Glutamatergic neuron (in vitro differentiated cells): ENCODE results near the gene PIP5KL1. TPM values are rescaled to one million over a fixed set of nuclear protein-coding genes. Genes with fewer than 3 reads are reported as not detected.

Source experiments
- DNase-seq: peaks from one replicate; pipeline ENCODE4 v3.0.0; 2022
- H3K27ac Mint-ChIP-seq: one replicate; pipeline ENCODE4 v1.8.0; 2020; ENCODE audit warnings: mild to moderate bottlenecking, mixed read lengths, inconsistent platforms; ENCODE audit not compliant: unreplicated experiment
- H3K27me3 Mint-ChIP-seq: one replicate; pipeline ENCODE4 v1.8.0; 2020; ENCODE audit warnings: mild to moderate bottlenecking, moderate library complexity, mixed read lengths, inconsistent platforms; ENCODE audit not compliant: unreplicated experiment
- H3K36me3 Mint-ChIP-seq: one replicate; pipeline ENCODE4 v1.8.0; 2020; ENCODE audit warnings: mild to moderate bottlenecking, mixed read lengths, inconsistent platforms; ENCODE audit not compliant: unreplicated experiment
- H3K4me1 Mint-ChIP-seq: one replicate; pipeline ENCODE4 v1.8.0; 2020; ENCODE audit warnings: mild to moderate bottlenecking, low read depth, mixed read lengths, inconsistent platforms; ENCODE audit not compliant: unreplicated experiment
- H3K4me3 Mint-ChIP-seq: one replicate; pipeline ENCODE4 v1.8.0; 2020; ENCODE audit warnings: mild to moderate bottlenecking, mixed read lengths, inconsistent platforms; ENCODE audit not compliant: unreplicated experiment
- H3K9me3 Mint-ChIP-seq: one replicate; pipeline ENCODE4 v1.8.0; 2020; ENCODE audit warnings: mild to moderate bottlenecking, moderate library complexity, mixed read lengths, inconsistent platforms; ENCODE audit not compliant: unreplicated experiment
- CTCF ChIP-seq: fragments of 200-600 bp; sonication (generic); IDR thresholded peaks from one replicate; pipeline ENCODE4 v1.5.0; 2021; ENCODE audit not compliant: partially characterized antibody, unreplicated experiment
- total RNA-seq: library from RNA; stranded (reverse); fragmentation: NEBNext Ultra II Directional; extraction: Animal tissue kit (Norgen Biotek cat#: 25700); gene quantifications from one replicate; pipeline ENCODE4 v1.2.1, GENCODE V29; 2021; ENCODE audit not compliant: unreplicated experiment

Gene PIP5KL1
- total RNA-seq, 1 donor from 2014 or later, result 11.9 TPM

DNA sequence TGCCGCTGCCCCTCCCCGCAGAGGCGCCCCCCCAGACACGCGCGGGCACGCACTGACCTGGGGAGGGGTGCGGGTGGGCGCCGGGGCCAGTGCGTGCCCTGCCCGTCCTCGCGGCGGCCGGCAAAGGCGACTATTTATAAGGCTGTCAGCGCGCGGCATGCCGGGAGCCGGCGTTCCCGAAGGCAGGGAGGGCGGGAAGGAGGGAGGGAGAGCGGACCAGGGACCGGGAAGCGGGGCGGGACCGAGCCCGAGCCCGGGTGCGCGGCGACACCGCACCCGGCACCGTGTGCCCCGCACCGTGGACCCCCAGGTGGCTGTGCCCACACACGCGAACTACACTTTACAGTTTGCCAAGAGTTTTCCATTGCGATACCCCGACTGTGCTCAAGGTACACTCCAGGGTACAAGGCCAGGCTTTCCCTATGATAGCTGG, 53.0 kb downstream of the PIP5KL1 start, which contains the start of gene AK1:
Gene AK1 (minus strand): TSS at position 110 of the 433 bp plus-strand sequence. CDS start 3,058 bp downstream, outside the sequence.
- H3K4me3 Mint-ChIP-seq, result peak within 1 kb of the TSS; percentile 94

GRCh38 chr9:127876764-127877562, 53.6 kb downstream of the PIP5KL1 start:
- peak overlapping the region; percentile 94 for H3K4me3 Mint-ChIP-seq
- TF ChIP-seq CTCF, result no peak
- peak overlapping the region; percentile 92 for H3K27ac Mint-ChIP-seq
- H3K4me1 Mint-ChIP-seq, result peaks cover 4% of the 10 kb centered on the region
- no peaks in the 10 kb centered on the region for H3K9me3 Mint-ChIP-seq
- H3K36me3 Mint-ChIP-seq, result no peaks in the 10 kb centered on the region
- DNase-seq, result no peak
- H3K27me3 Mint-ChIP-seq, result peaks cover 11% of the 10 kb centered on the region

More for the DNA sequence above, 53.0 kb downstream of the PIP5KL1 start, which contains the start of gene AK1:
- no peak for TF ChIP-seq CTCF
- Mint-ChIP-seq H3K27ac (peak within 1 kb of the TSS; percentile 92), H3K9me3 (no peaks in the 10 kb centered on the region), H3K27me3 (peaks cover 11% of the 10 kb centered on the region), H3K36me3 (no peaks in the 10 kb centered on the region), H3K4me1 (peaks cover 4% of the 10 kb centered on the region)
- peak; percentile 84 for DNase-seq

DNA sequence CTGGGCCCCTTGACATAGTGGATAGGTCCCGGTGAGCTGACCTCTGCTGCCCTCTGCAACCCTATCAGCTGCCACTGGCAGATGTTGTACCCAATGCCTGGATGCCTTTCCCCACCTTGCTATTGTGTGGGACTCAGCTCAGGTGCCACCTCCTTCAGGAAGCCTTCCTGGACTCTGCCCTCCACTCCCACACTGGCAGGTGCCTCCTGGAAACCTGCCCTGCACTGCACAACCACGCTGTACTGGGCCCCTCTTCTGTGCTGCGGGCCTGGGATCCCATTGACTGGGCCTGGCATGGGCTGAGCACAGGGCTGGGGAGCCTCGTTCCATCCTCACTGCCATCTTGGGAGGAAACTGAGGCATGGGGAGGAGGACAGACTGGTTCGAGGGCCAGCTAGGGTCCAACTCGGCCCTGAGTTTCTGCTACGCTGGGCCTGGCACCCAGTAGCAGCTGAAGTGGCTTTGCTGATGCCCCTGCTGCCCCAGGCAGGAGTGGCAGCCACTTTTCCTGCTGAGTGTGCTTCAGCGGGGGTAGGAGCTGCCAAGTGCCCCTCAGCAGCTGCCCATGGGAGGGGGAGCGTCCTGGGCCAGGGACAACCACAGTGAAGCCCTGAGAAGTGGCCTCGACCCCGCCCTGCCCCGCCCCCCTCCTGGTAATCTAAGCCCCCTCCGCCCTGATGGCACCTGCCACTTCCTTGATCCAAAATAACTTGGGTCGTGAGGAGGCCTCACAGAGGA, 54.4 kb downstream of the PIP5KL1 start:
- Mint-ChIP-seq H3K4me3 (peak overlapping the region; percentile 64), H3K27ac (peak overlapping the region; percentile 52), H3K4me1 (peaks cover 4% of the 10 kb centered on the region), H3K9me3 (peaks cover 2% of the 10 kb centered on the region), H3K36me3 (peaks cover 4% of the 10 kb centered on the region), H3K27me3 (peaks cover 13% of the 10 kb centered on the region)
- no peak for TF ChIP-seq CTCF
- no peak for DNase-seq

GRCh38 chr9:127875306-127875966, 55.1 kb downstream of the PIP5KL1 start:
- Mint-ChIP-seq H3K36me3 (peaks cover 4% of the 10 kb centered on the region), H3K9me3 (peaks cover 2% of the 10 kb centered on the region), H3K4me1 (peaks cover 4% of the 10 kb centered on the region), H3K27ac (peak overlapping the region; percentile 52), H3K27me3 (peaks cover 13% of the 10 kb centered on the region), H3K4me3 (peak overlapping the region; percentile 64)
- DNase-seq, result no peak
- no peak for TF ChIP-seq CTCF
